NCI-H1417 treated with DMSO at 0.1 percent for 48 hours (cell line): Measurements from ENCODE around the gene PCSK1N.

Experiments
- DNase-seq: peaks from one replicate; lab custom pipeline; 2025; lab: John Stamatoyannopoulos, UW

The PCSK1N gene

GRCh38 chrX:48789366-48790220, 45.8 kb downstream of the PCSK1N start:
- DNase-seq: no peak

- DNase-seq: no peak
These were observed 47.6 kb downstream of the PCSK1N start for GRCh38 chrX:48787505-48788443.

- DNase-seq: no peak
These were observed 48.4 kb downstream of the PCSK1N start for GRCh38 chrX:48786825-48787504.

- no peak for DNase-seq
These were observed 49.0 kb downstream of the PCSK1N start, which contains the start of gene GATA1 for GRCh38 chrX:48786341-48786800. GATA1 (plus strand) TSS chrX:48786590; CDS start chrX:48791110, 4,520 bp downstream.

- no peak for DNase-seq
These were observed 49.7 kb downstream of the PCSK1N start for GRCh38 chrX:48785540-48786214.

GRCh38 chrX:48785186-48785539, 50.2 kb downstream of the PCSK1N start:
- no peak for DNase-seq

GRCh38 chrX:48784726-48785125, 50.7 kb downstream of the PCSK1N start:
- DNase-seq: no peak

GRCh38 chrX:48782795-48783194, 52.6 kb downstream of the PCSK1N start:
- DNase-seq: no peak

- no peak for DNase-seq
These were observed 53.2 kb downstream of the PCSK1N start for GRCh38 chrX:48782216-48782615.

GRCh38 chrX:48781705-48782104, 53.7 kb downstream of the PCSK1N start:
- DNase-seq: no peak
